CD14-positive monocyte (primary cell): ENCODE measurements around the gene LRRC25. TPM values are rescaled to one million over a fixed set of nuclear protein-coding genes. Genes with fewer than 3 reads are reported as not detected.

Experiments
- DNase-seq, 3 donors: peaks; one replicate each; pipeline ENCODE4 v3.0.0-alpha.2; 2011 to 2022
- H2AFZ ChIP-seq: 2 replicates; pipeline ENCODE4 v1.6.0; 2012; ENCODE audit warnings: mild to moderate bottlenecking, low read depth, low read length, inconsistent platforms; ENCODE audit not compliant: insufficient read depth, poor library complexity, severe bottlenecking
- H3K27ac ChIP-seq, 2 donors: 1 replicate in 1 of 2; 2 replicates in 1 of 2; pipeline ENCODE4 v1.5.1; 2012 to 2013; ENCODE audit warnings: low read length in 2 of 2, control low read depth in 1 of 2, inconsistent platforms in 1 of 2, low read depth in 1 of 2, mild to moderate bottlenecking in 1 of 2
- H3K27me3 ChIP-seq, 2 donors: one replicate each; pipeline versions ENCODE4 v1.6.0 to v1.6.1; 2011 to 2013; ENCODE audit warnings: low read length in 2 of 2; ENCODE audit not compliant: control insufficient read depth in 2 of 2, insufficient read depth in 2 of 2
- H3K36me3 ChIP-seq, 2 donors: replicated peaks in 1 of 2; 1 replicate in 1 of 2; 2 replicates in 1 of 2; pipeline versions ENCODE4 v1.5.1 to v1.6.1; 2012 to 2013; ENCODE audit warnings: low read length in 2 of 2, control low read depth in 1 of 2, inconsistent platforms in 1 of 2, mild to moderate bottlenecking in 1 of 2; ENCODE audit not compliant: insufficient read depth in 2 of 2, control insufficient read depth in 1 of 2
- H3K4me1 ChIP-seq, 2 donors: 1 replicate in 1 of 2; 2 replicates in 1 of 2; pipeline versions ENCODE4 v1.5.1 to v1.6.1; 2012 to 2013; ENCODE audit warnings: low read length in 2 of 2, control low read depth in 1 of 2, inconsistent platforms in 1 of 2, mild to moderate bottlenecking in 1 of 2, moderate library complexity in 1 of 2; ENCODE audit not compliant: insufficient read depth in 2 of 2, control insufficient read depth in 1 of 2
- H3K4me2 ChIP-seq: replicated peaks from 2 replicates; pipeline ENCODE3; 2012; ENCODE audit warnings: low read length, moderate library complexity, mild to moderate bottlenecking; ENCODE audit not compliant: poor library complexity, severe bottlenecking; ENCODE audit errors: extremely low read depth
- H3K4me3 ChIP-seq, 3 experiments: fragments of 200-600 bp in 1 of 3; sonication (generic) in 1 of 3; replicated peaks in 1 of 3; 1 replicate in 2 of 3; 2 replicates in 1 of 3; pipeline ENCODE4 v1.5.1; 2011 to 2013; ENCODE audit warnings: low read length in 3 of 3, mild to moderate bottlenecking in 3 of 3, control low read depth in 2 of 3, low read depth in 2 of 3, inconsistent platforms in 1 of 3, moderate library complexity in 1 of 3
- H3K79me2 ChIP-seq: 2 replicates; pipeline ENCODE4 v1.6.0; 2012; ENCODE audit warnings: mild to moderate bottlenecking, control low read depth, inconsistent platforms, low read length, moderate library complexity; ENCODE audit not compliant: insufficient read depth
- H3K9ac ChIP-seq: 2 replicates; pipeline ENCODE4 v1.6.0; 2017; ENCODE audit warnings: low read length, mild to moderate bottlenecking; ENCODE audit not compliant: insufficient read depth, poor library complexity, severe bottlenecking
- H3K9me3 ChIP-seq, 2 donors: replicated peaks in 1 of 2; 1 replicate in 1 of 2; 2 replicates in 1 of 2; pipeline versions ENCODE4 v1.5.1 to v1.6.1; 2012 to 2013; ENCODE audit warnings: low read length in 2 of 2, control low read depth in 1 of 2; ENCODE audit not compliant: control insufficient read depth in 1 of 2, insufficient read depth in 1 of 2
- H4K20me1 ChIP-seq: 2 replicates; pipeline ENCODE4 v1.6.0; 2012; ENCODE audit warnings: mild to moderate bottlenecking, low read length, control low read depth, moderate library complexity; ENCODE audit not compliant: insufficient read depth
- H3K27ac Mint-ChIP-seq, 7 donors: one replicate each; pipeline ENCODE4 v1.8.0; 2020; ENCODE audit warnings: mild to moderate bottlenecking in 7 of 7, mixed read lengths in 7 of 7, moderate library complexity in 6 of 7, inconsistent platforms in 2 of 7
- H3K27me3 Mint-ChIP-seq, 3 donors: one replicate each; pipeline ENCODE4 v1.8.0; 2021 to 2022; ENCODE audit warnings: low read depth in 3 of 3, mild to moderate bottlenecking in 3 of 3, mixed read lengths in 3 of 3, moderate library complexity in 3 of 3, inconsistent platforms in 1 of 3
- H3K36me3 Mint-ChIP-seq, 2 donors: one replicate each; pipeline ENCODE4 v1.8.0; 2020; ENCODE audit warnings: mixed read lengths in 2 of 2, inconsistent platforms in 1 of 2, mild to moderate bottlenecking in 1 of 2
- H3K4me1 Mint-ChIP-seq: one replicate; pipeline ENCODE4 v1.8.0; 2020; ENCODE audit warnings: mild to moderate bottlenecking, mixed read lengths
- H3K4me3 Mint-ChIP-seq, 2 donors: one replicate each; pipeline ENCODE4 v1.8.0; 2020; ENCODE audit warnings: mild to moderate bottlenecking in 2 of 2, mixed read lengths in 2 of 2, moderate library complexity in 1 of 2
- H3K9me3 Mint-ChIP-seq, 7 donors: one replicate each; pipeline ENCODE4 v1.8.0; 2020 to 2022; ENCODE audit warnings: mixed read lengths in 7 of 7, mild to moderate bottlenecking in 6 of 7, moderate library complexity in 6 of 7, inconsistent platforms in 2 of 7
- CTCF ChIP-seq: fragments of 200-600 bp; IDR thresholded peaks from one replicate; pipeline ENCODE4 v1.8.0; 2022; ENCODE audit warnings: antibody characterized with exemption, mild to moderate bottlenecking
- WGBS: methylation state at CpG from one replicate; pipeline ENCODE4 v1.1.5; 2013; ENCODE audit warnings: missing lambda C conversion rate; ENCODE audit not compliant: insufficient coverage; 5-methylcytosine and 5-hydroxymethylcytosine counted together
- intact Hi-C, 2 donors: fragments of 100-400 bp; cut with micrococcal nuclease; formaldehyde crosslinking; loops; one replicate each; pipeline versions ENCODE4 v1.15.0 to v1.15.1; 2023
- polyA plus RNA-seq, 3 donors: library from polyadenylated mRNA; depleted of rRNA in 1 of 3; unstranded in 2 of 3; stranded (reverse) in 1 of 3; fragments of 300-500 nt in 2 of 3; fragments of >200 nt in 1 of 3; fragmentation: Illumina TruSeq in 2 of 3; gene quantifications; 1 replicate in 2 of 3; 2 replicates in 1 of 3; pipeline ENCODE4 v1.2.3, GENCODE V29; 2012 to 2021

The LRRC25 gene
- polyA plus RNA-seq, 3 donors: 173 to 581 (median 416) TPM

DNA sequence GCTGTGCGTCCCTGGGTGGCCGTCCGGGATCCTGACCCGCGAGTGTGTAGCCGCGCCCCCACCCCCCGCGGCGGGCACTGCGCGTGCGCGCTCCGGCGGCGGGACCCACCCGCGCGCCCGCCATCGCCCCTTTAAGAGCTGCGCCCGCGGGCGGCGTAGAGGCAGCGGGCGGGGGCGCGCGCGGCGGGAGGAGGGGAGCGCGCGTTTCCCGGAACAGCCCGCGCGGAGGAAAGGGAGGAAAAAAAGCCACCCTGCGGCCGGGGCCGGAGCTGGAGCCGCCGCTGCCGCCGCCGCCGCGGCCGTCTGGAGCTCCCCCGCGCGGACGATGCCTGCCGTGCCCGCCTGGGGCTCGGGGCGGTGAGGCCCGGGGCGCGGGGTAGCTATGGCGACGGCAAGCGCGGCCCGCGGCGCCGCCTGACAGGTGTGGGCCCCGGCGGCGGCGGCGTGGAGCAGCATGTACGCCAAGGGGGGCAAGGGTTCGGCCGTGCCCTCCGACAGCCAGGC is 21.8 kb upstream of the LRRC25 start, which contains the start of gene SSBP4:
Gene SSBP4 (plus strand): TSS at position 204 of the 504 bp plus-strand sequence. CDS start 251 bp downstream, at position 455.
- peak within 1 kb of the TSS; percentile 90 for H3K9ac ChIP-seq

More for the DNA sequence above, 21.8 kb upstream of the LRRC25 start, which contains the start of gene SSBP4:
- Mint-ChIP-seq H3K9me3 (peaks cover 0 to 3% (median 0%) of the 10 kb centered on the region in 7 donors), H3K27ac (peak within 1 kb of the TSS; percentile 93 to 100 (median 97)), H3K36me3 (peaks cover 7 to 20% of the 10 kb centered on the region in 2 donors), H3K4me3 (peak within 1 kb of the TSS; percentile 83 to 91), H3K4me1 (peaks cover 75% of the 10 kb centered on the region), H3K27me3 (peaks cover 0 to 6% (median 2%) of the 10 kb centered on the region in 3 donors)
- Histone ChIP-seq H2AFZ (peak within 1 kb of the TSS; percentile 63), H4K20me1 (peaks cover 43% of the 10 kb centered on the region), H3K36me3 (no peaks in the 10 kb centered on the region), H3K4me3 (peak within 1 kb of the TSS; percentile 49 to 74 (median 59)), H3K4me2 (peak within 1 kb of the TSS; percentile 91), H3K27me3 (no peaks in the 10 kb centered on the region), H3K79me2 (peaks cover 46% of the 10 kb centered on the region), H3K4me1 (peaks cover 67 to 85% of the 10 kb centered on the region in 2 donors), H3K9me3 (no peaks in the 10 kb centered on the region), H3K27ac (peak within 1 kb of the TSS; percentile 99)
- peak; percentile 64 for TF ChIP-seq CTCF
- intact Hi-C loops: loop anchor here (2.0 to 10.0 kb wide), 4 partner anchors 26 to 214 kb away; partner anchors contain the start of genes IQCN (in 2 of the 2) and RAB3A (in 1 of the 2)
- DNase-seq: peak; percentile 64 to 69 (median 69)
- WGBS: under 1% methylated on average over 80 of the region's 80 CpGs
